Stimulated activated CD4-positive, alpha-beta T cell treated with anti-CD3 and anti-CD28 coated beads, TNF-alpha, amount 100 ng/mL, for 24 hours (primary cell): ENCODE results near the gene FAM131C.
A peak's percentile ranks its signal among the peaks of the same experiment; 100 is the strongest.
"Not testable (repeated sequence)": the region's sequence is repeated elsewhere in the genome, so short reads cannot be mapped to it uniquely, and the experiment has no call there.

Source experiments
- DNase-seq, 3 experiments: peaks; one replicate each; pipeline ENCODE4 v3.0.0-alpha.2; 2020; ENCODE audit warnings: low read depth in 3 of 3

Gene FAM131C

GRCh38 chr1:16061266-16061665 is 12.2 kb downstream of the FAM131C start:
- no peak for DNase-seq

- not testable (repeated sequence) for DNase-seq
Observed at GRCh38 chr1:16058394-16059120, 14.9 kb downstream of the FAM131C start.

DNA sequence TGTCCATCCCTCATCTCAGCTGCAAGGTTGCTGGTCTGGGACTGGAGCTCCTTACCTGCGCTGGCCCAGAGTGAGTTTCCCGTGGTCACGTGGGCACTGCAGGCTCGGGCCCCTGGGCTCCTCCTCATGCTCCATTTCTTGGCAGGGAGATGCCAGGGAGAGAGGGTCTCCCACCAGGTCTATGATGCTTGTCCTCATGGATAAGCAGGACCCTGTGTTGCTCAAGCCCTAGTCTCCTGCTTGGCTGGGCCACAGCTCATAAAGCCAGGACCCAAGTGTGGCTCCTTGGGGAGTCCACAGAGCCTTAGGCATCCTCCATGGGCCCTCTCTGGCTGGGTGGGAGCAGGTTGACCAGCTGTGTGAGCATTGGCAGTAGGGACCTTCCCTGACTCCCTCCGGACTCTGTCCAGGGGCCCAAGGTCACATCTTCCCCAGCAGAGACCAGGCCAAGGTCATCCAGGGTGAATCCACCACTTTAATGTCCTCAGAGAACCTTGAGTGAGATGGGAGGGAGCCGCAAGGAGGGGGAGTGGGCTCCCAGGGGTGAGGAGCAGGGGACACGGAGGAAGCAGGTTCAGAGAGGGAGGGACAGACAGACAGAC is 16.0 kb downstream of the FAM131C start:
- not testable (repeated sequence) for DNase-seq

DNA sequence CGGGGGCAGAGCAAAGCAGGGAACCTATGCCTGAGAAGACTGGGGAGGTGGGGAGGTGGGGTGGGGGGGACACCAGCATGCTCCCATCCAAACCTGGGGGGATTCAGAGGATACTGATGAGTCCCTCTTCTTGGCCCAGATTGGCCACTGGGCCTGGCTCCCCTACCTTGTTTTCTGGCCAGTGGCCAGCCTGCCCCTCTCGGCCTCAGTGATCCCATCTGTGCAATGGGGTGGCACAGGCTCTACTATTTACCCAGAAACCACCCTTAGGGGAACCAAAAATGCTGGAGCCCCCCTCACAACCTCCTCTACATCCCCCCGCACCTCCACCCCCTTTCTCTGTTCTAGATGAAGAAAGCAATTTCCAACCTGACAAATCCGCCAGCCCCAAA is 16.9 kb downstream of the FAM131C start:
- DNase-seq, result not testable (repeated sequence)

- DNase-seq, result peak; percentile 45 to 90 (median 74)
Observed at GRCh38 chr1:16055613-16056520, 17.6 kb downstream of the FAM131C start.

- DNase-seq, result no peak
Observed at GRCh38 chr1:16054598-16055540, 18.6 kb downstream of the FAM131C start.

- DNase-seq, result no peak
Observed at GRCh38 chr1:16053781-16054502, 19.5 kb downstream of the FAM131C start.

GRCh38 chr1:16051949-16052348 is 21.5 kb downstream of the FAM131C start:
- DNase-seq, result not testable (repeated sequence)

DNA sequence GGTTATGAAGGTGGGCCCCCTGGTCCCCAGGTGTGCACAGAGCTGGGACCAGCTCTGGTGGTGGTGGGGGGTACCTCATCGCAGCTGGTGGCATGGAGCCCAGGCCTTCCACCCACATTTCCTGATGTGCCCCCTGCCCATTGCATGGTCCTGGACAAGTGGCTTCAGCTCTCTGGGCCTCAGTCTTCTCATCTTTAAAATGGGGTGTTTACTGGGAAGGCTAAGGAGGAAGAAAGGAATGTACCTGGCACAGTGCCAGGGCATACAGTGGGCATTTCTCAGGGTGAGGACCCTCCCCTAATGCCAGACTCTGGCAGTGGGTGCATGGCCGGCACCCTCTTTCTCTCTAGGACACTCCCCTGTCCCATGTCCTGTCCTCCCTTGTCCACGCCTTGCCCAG is 22.4 kb downstream of the FAM131C start:
- no peak for DNase-seq

DNA sequence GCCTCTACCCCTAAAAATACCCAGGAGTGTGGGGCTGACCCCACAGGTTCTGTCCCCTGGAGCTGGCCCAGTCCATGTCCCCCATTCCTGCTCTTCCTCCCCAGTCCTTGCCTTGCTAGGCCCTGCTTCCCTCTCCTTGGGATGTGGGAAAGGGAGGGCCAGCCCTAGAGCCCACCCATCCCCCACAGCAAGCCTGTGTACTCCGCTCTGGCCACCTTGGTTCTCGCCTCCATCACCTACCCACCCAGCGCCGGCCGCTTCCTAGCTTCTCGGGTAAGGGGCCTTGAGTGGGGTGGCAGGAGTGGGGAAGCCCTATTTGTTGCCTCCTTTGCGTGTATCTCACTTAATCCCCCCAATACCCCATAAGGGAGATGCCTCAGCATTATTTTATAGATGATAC is 23.1 kb downstream of the FAM131C start:
- DNase-seq, result no peak

DNA sequence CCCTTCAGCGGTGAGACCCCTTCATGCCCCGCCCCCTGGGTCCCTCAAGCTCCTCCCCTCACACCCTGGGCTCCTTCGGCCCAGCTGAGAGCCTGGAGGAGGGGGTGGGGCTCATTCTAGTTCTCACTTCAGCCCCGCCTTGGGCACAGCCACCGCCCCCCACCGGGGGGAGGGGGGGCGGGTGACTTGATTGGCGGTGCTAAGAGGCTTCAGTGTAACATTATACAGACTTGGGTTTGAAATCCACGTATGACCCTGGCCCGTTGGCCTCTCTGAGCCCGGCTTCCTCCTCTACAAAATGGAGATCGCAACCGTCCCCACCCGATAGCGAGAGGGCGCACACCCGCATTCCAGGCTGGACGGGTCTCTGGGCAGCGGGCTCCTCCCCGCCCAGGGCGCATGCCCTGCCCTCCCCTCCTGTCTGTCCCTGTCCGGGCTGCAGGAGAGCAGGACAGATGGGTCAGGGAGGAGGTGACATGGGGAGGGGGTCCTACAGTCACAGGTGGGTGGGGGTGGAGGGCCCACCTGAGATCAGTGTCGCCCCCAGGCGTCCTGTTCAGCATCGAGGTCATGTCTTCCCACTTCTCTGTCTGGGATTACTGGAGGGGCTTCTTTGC is 24.8 kb downstream of the FAM131C start:
- DNase-seq, result peak in 2 of 3 experiments; percentile 20 to 43

DNA sequence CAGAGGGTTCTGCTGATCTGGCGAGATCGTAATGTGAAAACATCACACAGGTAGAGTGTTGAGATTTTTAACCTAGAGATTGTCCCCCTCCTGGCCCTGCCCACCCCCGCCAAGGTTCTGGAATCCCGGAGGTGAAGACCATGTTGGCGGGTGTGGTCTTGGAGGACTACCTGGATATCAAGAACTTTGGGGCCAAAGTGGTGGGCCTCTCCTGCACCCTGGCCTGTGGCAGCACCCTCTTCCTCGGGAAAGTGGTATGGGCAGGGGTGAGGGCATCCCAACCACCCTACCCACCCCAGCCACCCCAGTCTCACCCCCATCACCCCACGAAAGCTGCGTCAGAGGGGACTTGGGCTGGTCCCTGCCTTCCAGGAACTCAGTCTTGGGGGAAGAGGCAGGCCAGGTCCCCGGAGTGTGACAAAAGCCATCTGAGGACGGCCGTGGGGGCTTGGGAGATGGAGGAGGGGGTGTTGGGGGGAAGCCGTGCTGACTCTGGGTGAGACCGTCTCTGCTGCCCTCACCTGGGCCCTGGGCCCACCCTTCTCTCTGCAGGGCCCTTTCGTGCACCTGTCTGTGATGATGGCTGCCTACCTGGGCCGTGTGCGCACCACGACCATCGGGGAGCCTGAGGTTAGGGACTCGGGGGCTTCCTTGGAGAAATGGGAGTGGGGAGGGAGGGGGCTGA is 25.5 kb downstream of the FAM131C start:
- no peak for DNase-seq

GRCh38 chr1:16046842-16047241 is 26.6 kb downstream of the FAM131C start:
- no peak for DNase-seq

DNA sequence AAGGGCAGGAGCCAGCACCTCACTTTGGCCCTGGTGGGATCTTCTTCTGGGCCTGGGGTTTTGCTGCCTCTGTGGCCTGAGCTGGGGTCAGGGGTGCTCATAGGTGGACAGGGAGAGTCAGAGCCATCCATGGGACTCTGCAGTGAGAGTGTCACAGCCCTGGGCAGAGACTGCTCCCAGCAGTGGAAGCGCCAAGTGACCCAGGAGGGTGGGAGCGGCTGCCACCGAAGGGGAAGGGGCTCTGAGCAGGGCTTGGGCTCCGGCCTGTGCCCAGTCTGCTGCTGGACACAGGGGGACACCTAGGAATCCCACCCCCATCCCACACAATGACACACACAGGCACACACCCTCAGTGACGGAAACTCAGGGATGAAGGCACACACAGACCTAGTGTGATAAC is 29.5 kb downstream of the FAM131C start:
- DNase-seq, result no peak

DNA sequence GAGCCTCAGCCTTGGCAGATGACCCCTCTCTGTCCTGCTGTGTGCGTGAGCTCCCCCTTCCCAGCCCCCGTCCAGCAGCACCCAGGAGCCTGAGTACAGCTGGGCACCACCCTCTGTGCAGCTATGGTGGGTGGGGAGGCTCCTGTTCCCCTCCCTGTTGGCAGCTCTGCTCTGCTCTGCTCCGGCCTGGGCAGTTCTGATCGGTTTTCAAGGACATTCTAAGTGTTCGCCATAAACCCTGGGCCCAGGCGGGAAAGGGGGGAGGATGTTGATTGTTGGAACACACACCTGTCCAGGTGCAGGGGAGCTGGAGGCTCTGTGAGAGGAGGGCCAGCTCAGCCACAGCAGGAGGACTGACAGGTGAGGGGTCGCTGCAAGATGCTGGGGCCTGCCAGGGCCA is 29.9 kb downstream of the FAM131C start, which contains the start of gene CLCNKB:
TSS of gene CLCNKB (plus strand) at position 262 of the 400 bp plus-strand sequence. CDS start 711 bp downstream, outside the sequence.
- no peak for DNase-seq

- not testable (repeated sequence) for DNase-seq
Observed at GRCh38 chr1:16042654-16043053, 30.8 kb downstream of the FAM131C start.

DNA sequence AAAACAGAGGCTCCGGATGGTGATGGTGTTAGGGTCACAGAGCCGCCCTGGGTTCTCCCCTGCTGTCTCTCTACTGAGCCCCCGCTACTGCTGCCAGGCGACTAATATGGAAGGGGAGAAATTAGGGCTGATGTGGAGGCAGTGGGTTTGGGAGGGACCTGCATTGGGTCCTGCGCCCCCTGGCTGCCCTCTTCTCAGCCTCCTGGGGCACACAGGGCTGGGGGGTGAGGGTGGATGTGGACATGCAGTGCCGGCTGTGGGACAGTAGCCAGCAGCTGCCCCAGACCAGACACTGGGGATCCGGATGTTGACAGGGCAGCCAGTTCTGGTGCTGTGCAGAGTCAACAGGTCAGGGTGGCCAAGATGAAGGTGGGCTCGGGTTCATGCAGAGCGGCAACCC is 31.4 kb downstream of the FAM131C start:
- DNase-seq, result no peak

DNA sequence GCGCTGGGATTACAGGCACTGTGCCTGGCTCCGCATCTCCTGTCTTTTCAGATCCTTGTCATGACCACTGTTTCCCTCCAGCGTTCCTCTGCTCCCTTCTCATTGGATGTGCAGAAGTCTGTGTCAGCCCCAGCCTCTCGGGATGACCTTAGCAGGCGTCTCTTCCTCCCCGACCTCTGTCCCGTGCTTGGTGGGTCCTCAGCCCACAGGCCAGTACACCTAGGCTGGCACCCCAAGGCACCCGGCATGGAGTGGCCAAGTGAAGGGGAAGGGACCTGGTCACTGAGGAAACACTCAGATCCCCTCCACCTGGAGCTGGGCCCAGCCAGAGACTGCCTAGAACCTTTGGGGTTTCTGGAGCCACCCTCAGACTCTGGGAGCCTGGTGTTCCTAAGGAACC is 32.3 kb downstream of the FAM131C start:
- no peak for DNase-seq

GRCh38 chr1:16039871-16040270 is 33.6 kb downstream of the FAM131C start:
- DNase-seq, result not testable (repeated sequence)

- DNase-seq, result no peak
Observed at GRCh38 chr1:16038620-16038912, 34.9 kb downstream of the FAM131C start.
